ENCODE data around the gene TFF1.
A peak's percentile ranks its signal among the peaks of the same experiment; 100 is the strongest.

Gene TFF1

GRCh38 chr21:42340187-42341050, 25.9 kb downstream of the TFF1 start:
- no peak for DNase-seq

DNA sequence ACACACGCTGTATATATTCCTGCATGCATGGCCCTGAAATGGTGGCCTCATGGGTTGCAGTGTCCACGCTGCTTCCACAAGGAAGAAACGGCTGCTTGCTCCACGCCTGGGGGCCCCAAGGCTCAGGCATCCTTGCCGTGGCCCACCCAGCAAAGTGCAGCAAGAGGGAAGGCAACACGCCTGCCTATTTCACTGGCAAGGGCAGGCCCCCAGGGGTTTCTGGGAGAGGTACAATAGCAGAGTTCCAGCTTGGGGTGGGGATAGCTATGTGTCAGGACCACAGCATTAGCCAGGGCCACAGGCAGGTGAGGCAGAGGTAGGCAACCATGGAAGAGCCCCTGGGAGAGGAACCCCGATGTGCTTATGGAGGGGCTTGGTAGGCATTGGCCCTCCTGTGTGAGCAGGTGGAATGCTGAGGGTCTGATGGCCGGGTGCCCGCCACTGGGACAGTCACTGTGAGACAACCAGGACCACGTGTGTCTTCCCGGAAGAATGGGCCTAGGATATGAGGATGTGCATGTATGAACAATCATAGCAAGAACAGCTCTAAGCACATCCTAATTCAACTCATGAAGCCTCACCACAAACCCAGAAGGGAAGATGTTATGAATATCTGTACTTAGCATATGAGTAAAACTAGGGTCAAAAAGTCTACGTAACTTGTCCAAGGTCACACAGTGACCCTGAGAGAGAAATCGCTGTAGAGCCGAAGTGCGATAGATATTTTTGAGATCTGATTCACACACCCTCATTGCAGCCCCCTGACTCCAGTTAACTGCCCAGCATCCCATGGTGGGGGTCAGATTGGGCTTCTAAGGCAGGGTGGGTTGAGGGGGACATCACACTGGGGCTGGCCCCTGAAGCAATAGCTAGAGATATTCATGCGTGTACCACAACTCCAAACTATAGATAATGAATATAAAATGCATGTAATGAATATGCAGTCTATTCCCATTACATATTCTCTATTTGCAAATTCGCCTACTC, 27.3 kb downstream of the TFF1 start:
- DNase-seq: no peak

DNA sequence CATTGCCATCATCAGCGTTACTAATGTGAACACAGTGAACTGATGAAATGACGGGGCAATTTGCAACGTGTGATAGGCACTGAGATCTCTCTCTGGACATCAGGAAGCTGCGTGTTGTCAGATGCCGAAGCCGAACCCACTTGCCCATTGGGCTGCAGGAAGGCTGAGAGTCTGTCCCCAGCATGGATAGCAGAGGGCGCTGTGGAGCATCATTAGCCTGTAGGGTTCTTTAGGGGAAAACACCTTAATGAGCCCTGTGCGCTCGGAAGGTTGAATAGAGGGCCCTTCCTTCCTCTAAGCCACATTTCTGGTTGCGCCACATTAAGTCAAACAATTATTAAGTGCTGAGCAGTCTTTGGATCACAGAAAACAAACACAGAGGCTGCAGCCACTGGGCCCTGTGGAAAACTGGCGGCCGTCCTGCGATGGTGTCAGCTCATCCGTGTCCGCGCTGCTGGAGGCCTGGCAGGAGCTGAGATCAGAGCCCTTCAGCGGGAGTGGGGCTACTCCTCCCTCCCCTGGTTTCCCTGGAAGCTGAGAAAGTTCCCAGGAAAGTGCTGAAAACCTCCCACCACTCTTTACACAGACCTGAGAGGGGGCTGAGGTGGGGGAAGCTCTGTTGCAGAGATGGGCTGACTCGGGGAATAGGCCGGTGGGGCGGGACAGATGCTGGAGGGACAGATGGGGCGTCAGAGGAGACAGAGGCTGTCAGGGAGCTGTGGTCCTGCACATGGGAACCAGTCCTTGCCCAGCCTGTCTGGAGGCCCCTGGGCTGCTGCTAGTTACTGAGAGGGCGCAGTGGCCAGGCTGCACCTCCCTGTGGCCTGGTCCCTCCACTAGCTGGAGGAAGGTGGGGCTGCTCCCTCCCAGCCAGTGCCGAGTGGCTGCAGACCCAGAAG, 28.3 kb downstream of the TFF1 start:
- peak; percentile 85 for DNase-seq

DNA sequence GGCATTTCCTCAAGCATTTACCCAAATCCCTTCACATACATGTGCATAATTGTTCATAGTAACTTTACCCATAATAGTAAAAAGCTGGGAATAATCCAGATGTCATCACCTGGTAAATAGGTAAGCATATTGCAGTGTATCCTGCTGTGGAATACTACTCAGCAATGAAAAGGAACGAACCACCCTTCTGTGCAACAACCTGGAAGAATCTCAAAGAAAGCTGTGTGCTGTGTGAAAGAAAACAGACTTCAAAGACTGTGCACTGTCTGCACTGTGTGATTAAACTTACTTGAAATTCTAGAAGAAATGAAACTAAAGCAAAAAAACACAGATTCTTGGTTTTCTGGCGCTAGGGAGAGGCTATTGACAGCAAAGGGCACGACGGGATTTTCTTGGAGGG, 29.1 kb downstream of the TFF1 start:
- no peak for DNase-seq

DNA sequence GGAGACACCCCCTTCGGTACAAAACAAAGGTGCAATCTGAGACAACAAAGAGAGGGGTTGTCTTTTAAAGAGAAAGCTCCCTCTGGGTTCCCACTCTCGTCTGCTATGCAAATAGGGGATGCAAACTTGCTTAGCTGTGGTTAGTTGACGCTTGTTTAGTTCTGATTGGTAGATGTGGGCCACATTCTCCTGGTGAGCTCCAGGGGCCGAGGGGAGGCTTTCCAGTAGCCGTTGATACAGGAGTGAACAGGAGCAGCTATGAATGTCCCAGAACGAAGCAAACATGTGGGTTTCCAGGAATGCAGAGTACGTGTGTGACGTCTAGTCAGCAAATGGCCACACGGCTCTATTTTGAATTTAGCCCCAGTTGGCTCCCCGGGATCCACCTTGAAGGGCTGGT, 30.3 kb downstream of the TFF1 start:
- DNase-seq: no peak

DNA sequence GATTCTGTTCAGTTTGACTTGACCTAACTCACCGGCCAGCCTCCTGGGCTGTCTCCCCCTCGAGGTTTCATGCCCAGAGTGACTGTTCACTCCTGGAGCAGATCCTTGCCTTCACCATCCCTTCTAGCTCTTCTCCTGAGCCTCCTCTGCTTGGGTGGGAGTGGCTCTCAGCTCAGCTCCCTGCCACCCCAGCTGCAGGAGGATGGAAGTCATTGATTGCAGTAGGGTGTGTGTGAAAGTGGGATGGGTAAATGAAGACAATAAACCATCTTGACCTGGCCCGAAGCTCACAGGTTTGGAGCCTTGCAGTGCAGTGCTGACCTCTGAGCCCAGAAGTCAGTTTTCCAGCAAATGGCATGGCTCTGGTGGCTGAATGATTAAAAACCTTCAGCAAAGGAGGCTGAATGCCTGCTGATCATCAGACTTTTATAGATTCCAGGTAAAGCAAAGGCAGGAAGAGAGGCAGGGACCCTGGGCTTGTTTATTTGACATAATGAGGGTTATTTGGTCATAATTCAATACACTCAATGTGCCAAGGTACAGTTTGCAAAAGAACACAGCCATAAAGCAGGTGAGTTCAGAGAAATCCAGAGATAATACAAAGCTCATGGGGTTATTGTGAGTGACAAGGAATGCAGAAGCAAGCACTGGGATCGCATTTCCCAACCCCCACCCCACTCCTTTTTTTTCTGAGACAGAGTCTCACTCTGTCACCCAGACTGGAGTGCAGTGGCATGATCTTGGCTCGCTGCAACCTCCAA, 33.6 kb downstream of the TFF1 start:
- no peak for DNase-seq

DNA sequence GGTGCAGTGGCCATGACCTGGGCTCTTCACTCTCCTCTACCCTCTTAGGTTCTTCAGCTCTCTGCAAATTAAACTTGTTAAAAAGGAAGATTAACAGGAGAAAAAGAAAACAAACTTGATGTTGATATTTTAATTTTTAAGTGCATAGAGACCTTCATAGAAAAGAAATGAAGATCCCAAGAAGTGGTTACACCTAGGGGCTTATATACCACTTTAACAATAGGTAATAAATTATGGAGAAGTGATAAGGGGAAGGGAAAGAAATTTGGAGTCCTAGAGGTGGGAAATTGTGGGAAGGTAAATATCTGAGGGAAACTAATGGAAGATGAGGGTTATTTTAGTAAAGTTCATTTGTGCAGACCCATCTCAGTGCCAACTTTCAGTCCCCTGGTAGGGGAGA, 34.7 kb downstream of the TFF1 start:
- no peak for DNase-seq

DNA sequence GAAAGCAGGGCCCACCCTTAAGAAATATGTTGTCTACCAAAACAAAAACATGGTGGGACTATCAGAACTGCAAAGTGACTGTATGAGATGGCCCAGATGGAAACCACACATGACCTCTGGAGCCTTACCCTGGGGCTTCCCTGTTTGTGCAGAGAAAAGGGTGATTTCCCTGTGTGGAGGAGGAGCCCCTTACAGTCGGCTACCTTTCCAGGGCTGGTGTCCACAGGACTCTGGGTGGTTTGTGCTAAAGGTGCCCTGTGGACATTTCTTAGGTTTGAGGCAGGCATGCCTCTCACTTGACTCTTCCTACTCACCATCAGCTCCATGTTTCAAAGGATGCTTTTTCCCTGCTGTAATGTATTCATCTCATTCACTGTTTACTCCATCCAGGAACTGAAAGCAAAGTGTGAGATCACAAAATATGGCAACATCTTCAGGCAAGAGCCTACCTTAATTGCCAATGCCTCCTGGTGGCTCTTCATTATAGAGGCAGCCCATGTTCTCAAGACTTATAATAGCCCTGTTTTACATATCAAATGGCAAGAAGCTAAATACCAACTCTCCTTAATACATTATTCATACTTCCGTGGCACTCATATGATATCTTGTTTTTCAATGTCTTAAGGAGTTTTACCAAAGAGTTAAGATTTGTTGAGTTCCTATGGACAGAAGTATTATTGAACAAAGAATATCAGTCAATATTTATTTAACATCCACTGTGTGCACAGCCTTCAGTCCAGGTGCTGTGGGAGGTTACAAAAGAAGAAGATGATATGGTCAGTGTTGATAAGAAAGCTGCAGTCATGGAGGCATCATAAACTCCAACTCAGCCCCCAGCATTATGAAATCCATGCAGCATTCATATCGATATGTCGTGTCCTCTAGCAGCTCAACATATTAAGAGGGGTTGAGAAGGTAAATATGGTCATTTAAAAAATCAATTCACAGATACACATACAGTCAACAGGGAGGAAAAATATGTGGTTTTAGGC, 35.7 kb downstream of the TFF1 start:
- DNase-seq: no peak

GRCh38 chr21:42324896-42325295, 41.4 kb downstream of the TFF1 start:
- DNase-seq: no peak

DNA sequence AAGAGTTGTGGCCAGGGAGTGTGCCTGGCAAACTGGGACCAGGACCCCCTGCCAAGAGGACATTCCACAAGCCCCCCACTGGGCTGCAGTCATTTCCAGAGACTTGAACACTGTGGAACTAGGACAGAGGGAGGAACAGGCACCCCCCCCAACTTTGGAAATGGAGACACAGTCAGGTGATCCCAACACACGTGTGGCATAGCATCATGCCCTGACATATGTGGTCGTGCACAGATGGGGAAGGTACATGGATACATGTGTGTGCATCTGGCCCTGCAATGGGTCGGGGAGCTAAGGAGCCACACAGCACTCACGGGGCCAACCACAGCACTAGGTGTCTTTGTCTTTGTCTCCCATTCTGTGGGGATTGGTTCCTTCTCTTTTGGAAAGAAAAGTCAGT, 44.5 kb downstream of the TFF1 start:
- no peak for DNase-seq

GRCh38 chr21:42321231-42321630, 45.1 kb downstream of the TFF1 start:
- DNase-seq: no peak

DNA sequence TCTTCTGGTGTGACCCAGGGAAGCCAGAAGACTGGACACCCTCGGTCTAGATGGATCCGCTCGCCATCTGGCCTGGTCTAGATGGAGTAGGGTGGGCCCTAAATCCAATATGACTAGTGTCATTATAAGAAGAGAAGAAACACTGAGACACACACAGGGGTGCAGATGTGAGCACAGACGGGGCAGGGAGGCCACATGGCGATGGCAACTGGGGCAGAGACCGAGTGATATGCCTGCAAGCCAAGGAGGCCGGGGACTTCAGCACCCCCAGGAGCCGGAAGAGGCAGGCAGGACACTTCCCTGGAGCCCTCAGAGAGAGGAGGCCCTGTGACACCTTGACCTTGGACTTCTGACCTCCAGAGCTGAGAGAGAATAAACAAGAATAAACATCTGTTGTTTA, 45.5 kb downstream of the TFF1 start:
- DNase-seq: no peak

GRCh38 chr21:42319851-42320572, 46.3 kb downstream of the TFF1 start:
- no peak for DNase-seq

GRCh38 chr21:42319376-42319775, 47.0 kb downstream of the TFF1 start:
- DNase-seq: peak; percentile 63

DNA sequence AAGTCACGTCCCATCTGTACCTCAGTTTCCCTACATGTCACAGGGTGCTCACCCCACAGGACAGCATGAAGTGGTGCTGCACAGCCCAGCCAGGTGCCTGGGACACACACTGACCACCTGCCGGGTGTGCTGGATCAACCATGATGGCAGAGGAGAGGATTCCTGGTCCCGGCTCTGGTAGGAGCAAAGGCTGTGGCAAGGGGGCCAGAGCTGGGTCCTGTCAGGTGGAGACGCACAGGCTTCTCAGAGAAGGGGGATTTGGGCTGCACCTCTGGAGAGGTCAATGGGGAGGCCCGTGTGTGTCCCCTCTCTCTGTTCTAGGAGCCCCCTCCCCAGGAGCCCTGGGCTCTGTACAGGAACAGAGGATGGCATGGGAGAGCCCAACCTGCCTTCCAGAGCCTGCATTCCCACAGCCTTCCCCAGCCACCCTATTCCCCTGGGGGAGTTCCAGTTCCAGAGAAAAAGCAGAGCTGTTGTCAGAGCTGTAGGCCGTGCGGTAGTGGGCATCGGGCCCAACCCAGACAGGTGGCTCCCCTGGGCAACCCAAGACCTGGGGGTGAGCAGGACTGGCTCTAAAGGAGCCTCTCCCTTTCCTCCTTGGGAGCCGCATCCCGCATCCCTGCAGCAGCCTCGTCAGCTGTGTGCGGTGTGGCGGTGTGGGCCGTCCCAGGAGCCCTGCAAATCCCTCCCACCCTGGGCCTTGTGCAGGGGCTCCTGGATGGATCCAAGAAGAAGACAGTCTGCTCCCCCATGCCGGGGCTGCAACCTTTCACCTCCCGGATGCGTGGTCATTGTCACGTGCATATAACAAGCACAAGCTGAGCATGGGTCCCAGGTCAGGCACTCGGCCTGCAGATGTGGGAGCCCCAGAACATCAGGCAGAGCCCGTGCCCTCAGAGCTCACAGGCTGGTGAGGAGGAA, 48.2 kb downstream of the TFF1 start:
- DNase-seq: no peak

DNA sequence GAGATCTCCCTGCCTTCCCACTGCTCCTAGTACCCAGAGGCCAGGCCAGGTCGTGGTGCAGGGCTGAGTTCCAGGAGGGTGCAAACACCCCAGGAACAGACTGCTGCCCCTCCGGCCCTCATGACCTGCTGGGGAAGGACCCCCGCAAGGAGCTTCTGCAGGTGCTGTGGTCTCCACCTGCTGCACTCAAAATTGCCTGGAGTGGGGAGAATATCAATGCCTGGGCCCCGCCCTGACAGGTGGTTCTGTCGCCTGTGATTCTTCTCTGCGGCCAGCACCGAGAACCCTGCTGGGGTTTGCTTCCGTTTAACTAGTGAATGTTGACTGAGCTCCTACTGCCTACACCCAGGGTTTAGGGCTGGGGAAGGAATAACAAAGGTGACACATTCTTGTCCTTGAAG, 49.0 kb downstream of the TFF1 start:
- DNase-seq: no peak

DNA sequence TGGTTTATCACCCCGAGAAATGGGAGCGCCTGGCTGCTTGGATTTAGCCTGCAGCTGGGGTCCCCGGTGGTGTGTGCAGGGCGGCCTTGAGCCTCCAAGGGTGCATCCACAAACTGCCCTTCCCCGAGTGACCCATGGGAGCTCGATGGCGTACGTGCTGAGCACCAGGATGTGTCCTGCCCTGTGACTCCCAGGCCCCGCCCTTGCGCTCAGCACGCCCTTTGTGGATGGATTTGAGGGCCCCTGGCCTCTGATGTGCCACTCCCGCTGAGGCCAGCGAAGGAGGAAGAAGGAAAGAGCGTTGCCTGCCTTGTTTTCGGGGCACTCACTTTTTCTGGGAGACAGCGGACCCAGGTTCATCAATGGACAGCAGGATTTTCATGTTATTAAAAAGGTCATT, 49.4 kb downstream of the TFF1 start:
- DNase-seq: no peak

- no peak for DNase-seq
Measured at GRCh38 chr21:42315296-42315891, 50.9 kb downstream of the TFF1 start, which contains the start of gene TFF3. Gene TFF3, minus strand, starts transcription at chr21:42315409. Its CDS starts 35 bp downstream, at chr21:42315374.
